Measurements from ENCODE around the gene CERT1.
A peak's percentile ranks its signal among the peaks of the same experiment; 100 is the strongest.

The CERT1 gene

GRCh38 chr5:75524591-75524990 is 13.2 kb upstream of the CERT1 start:
- TF ChIP-seq CTCF (conservative IDR thresholded peaks at IDR 0.05; ENCODE audit: control insufficient read depth, insufficient read depth, low read depth, low read length), result no peak
- no peak overlapping the region for H3K4me3 ChIP-seq (ENCODE audit: control insufficient read depth, low read depth, low read length)

GRCh38 chr5:75524071-75524470 is 12.6 kb upstream of the CERT1 start:
- no peak overlapping the region for H3K4me3 ChIP-seq (ENCODE audit: control insufficient read depth, low read depth, low read length)
- no peak for TF ChIP-seq CTCF (conservative IDR thresholded peaks at IDR 0.05; ENCODE audit: control insufficient read depth, insufficient read depth, low read depth, low read length)
- peak; percentile 44 for DNase-seq (ENCODE audit: low read depth)

More at GRCh38 chr5:75524591-75524990, 13.2 kb upstream of the CERT1 start:
- DNase-seq (ENCODE audit: low read depth), result no peak

- DNase-seq (ENCODE audit: low read depth), result no peak
- H3K4me3 ChIP-seq (ENCODE audit: control insufficient read depth, low read depth, low read length), result no peak overlapping the region
- TF ChIP-seq CTCF (conservative IDR thresholded peaks at IDR 0.05; ENCODE audit: control insufficient read depth, insufficient read depth, low read depth, low read length), result no peak
Measured at GRCh38 chr5:75523275-75523674, 11.8 kb upstream of the CERT1 start.

- no peak for TF ChIP-seq CTCF (conservative IDR thresholded peaks at IDR 0.05; ENCODE audit: control insufficient read depth, insufficient read depth, low read depth, low read length)
- H3K4me3 ChIP-seq (ENCODE audit: control insufficient read depth, low read depth, low read length), result no peak overlapping the region
- DNase-seq (ENCODE audit: low read depth), result no peak
Measured at GRCh38 chr5:75522542-75522941, 11.1 kb upstream of the CERT1 start.

GRCh38 chr5:75522025-75522424 is 10.6 kb upstream of the CERT1 start:
- no peak for TF ChIP-seq CTCF (conservative IDR thresholded peaks at IDR 0.05; ENCODE audit: control insufficient read depth, insufficient read depth, low read depth, low read length)
- no peak overlapping the region for H3K4me3 ChIP-seq (ENCODE audit: control insufficient read depth, low read depth, low read length)
- DNase-seq (ENCODE audit: low read depth), result no peak

GRCh38 chr5:75521195-75521594 is 9.8 kb upstream of the CERT1 start:
- no peak for TF ChIP-seq CTCF (conservative IDR thresholded peaks at IDR 0.05; ENCODE audit: control insufficient read depth, insufficient read depth, low read depth, low read length)
- no peak for DNase-seq (ENCODE audit: low read depth)
- H3K4me3 ChIP-seq (ENCODE audit: control insufficient read depth, low read depth, low read length), result no peak overlapping the region

- DNase-seq (ENCODE audit: low read depth), result no peak
- no peak overlapping the region for H3K4me3 ChIP-seq (ENCODE audit: control insufficient read depth, low read depth, low read length)
- no peak for TF ChIP-seq CTCF (conservative IDR thresholded peaks at IDR 0.05; ENCODE audit: control insufficient read depth, insufficient read depth, low read depth, low read length)
Measured at GRCh38 chr5:75519761-75520160, 8.3 kb upstream of the CERT1 start.

Measured in fibroblast of mammary gland (primary cell).